Ascending aorta (tissue), 2 donors: Measurements from ENCODE around the gene COL18A1. TPM values are rescaled to one million over a fixed set of nuclear protein-coding genes. Genes with fewer than 3 reads are reported as not detected.
A peak's percentile ranks its signal among the peaks of the same experiment; 100 is the strongest.

Source experiments
- DNase-seq, 2 donors: peaks; one replicate each; pipeline ENCODE4 v3.0.0-alpha.2; 2019; ENCODE audit warnings: low spot score in 2 of 2
- H3K27ac ChIP-seq, 2 donors: fragments of 200-600 bp; sonication (generic); one replicate each; pipeline ENCODE4 v1.5.1; 2016 to 2017; ENCODE audit warnings: mild to moderate bottlenecking in 1 of 2
- H3K27me3 ChIP-seq: fragments of 200-600 bp; sonication (generic); one replicate; pipeline ENCODE4 v1.5.1; 2017
- H3K36me3 ChIP-seq, 2 donors: fragments of 200-600 bp; sonication (generic); one replicate each; pipeline ENCODE4 v1.5.1; 2016
- H3K4me1 ChIP-seq, 2 donors: fragments of 200-600 bp; sonication (generic); one replicate each; pipeline ENCODE4 v1.5.1; 2016 to 2017; ENCODE audit warnings: mild to moderate bottlenecking in 1 of 2
- H3K4me3 ChIP-seq, 2 donors: fragments of 200-600 bp; sonication (generic); one replicate each; pipeline ENCODE4 v1.5.1; 2016 to 2017; ENCODE audit warnings: mild to moderate bottlenecking in 1 of 2
- H3K9me3 ChIP-seq, 2 donors: fragments of 200-600 bp; sonication (generic); one replicate each; pipeline ENCODE4 v1.5.1; 2016
- intact Hi-C: fragments of 100-400 bp; cut with DNase I; formaldehyde crosslinking; loops from one replicate; pipeline ENCODE4 v1.15.1; 2023
- total RNA-seq: library from RNA; depleted of rRNA; stranded (reverse); fragments of >200 nt; gene quantifications from one replicate; pipeline ENCODE4 v1.1.0, GENCODE V29; 2016
- TF ChIP-seq, protein P1 (sequence below), 3 experiments: fragments of 200-600 bp in 2 of 3; fragments of 450-650 bp in 1 of 3; sonication (generic) in 2 of 3; IDR thresholded peaks; one replicate each; pipeline ENCODE4 v1.5.1; 2016 to 2019; ENCODE audit warnings: antibody characterized with exemption in 3 of 3, mild to moderate bottlenecking in 1 of 3, moderate library complexity in 1 of 3

COL18A1 gene
- total RNA-seq, 1 donor from 2014 or later, result 699 TPM

GRCh38 chr21:45494135-45494850 lies 89.3 kb downstream of the COL18A1 start:
- Histone ChIP-seq H3K4me3 (no peak overlapping the region), H3K36me3 (peaks cover 79 to 92% of the 10 kb centered on the region in 2 donors), H3K27ac (no peak overlapping the region), H3K9me3 (no peaks in the 10 kb centered on the region), H3K27me3 (no peaks in the 10 kb centered on the region), H3K4me1 (no peaks in the 10 kb centered on the region)
- DNase-seq, result no peak
- TF ChIP-seq, protein P1, sequence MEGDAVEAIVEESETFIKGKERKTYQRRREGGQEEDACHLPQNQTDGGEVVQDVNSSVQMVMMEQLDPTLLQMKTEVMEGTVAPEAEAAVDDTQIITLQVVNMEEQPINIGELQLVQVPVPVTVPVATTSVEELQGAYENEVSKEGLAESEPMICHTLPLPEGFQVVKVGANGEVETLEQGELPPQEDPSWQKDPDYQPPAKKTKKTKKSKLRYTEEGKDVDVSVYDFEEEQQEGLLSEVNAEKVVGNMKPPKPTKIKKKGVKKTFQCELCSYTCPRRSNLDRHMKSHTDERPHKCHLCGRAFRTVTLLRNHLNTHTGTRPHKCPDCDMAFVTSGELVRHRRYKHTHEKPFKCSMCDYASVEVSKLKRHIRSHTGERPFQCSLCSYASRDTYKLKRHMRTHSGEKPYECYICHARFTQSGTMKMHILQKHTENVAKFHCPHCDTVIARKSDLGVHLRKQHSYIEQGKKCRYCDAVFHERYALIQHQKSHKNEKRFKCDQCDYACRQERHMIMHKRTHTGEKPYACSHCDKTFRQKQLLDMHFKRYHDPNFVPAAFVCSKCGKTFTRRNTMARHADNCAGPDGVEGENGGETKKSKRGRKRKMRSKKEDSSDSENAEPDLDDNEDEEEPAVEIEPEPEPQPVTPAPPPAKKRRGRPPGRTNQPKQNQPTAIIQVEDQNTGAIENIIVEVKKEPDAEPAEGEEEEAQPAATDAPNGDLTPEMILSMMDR (IDR thresholded peaks at IDR 0.05), result no peak
- intact Hi-C loops, result no loop called here

- H3K27me3 ChIP-seq, result no peaks in the 10 kb centered on the region
- intact Hi-C loops, result no loop called here
- H3K9me3 ChIP-seq, result no peaks in the 10 kb centered on the region
- TF ChIP-seq, protein P1 (IDR thresholded peaks at IDR 0.05), result no peak
- no peak overlapping the region for H3K27ac ChIP-seq
- no peaks in the 10 kb centered on the region for H3K4me1 ChIP-seq
- H3K4me3 ChIP-seq, result no peak overlapping the region
- no peak for DNase-seq
- peaks cover 83 to 97% of the 10 kb centered on the region in 2 donors for H3K36me3 ChIP-seq
Observed at GRCh38 chr21:45494851-45495680, 90.1 kb downstream of the COL18A1 start.

- intact Hi-C loops, result no loop called here
- TF ChIP-seq, protein P1 (IDR thresholded peaks at IDR 0.05), result no peak
- no peaks in the 10 kb centered on the region for H3K4me1 ChIP-seq
- H3K4me3 ChIP-seq, result no peak overlapping the region
- no peaks in the 10 kb centered on the region for H3K9me3 ChIP-seq
- no peak overlapping the region for H3K27ac ChIP-seq
- no peaks in the 10 kb centered on the region for H3K27me3 ChIP-seq
- DNase-seq, result no peak
- peaks cover 81 to 87% of the 10 kb centered on the region in 2 donors for H3K36me3 ChIP-seq
Observed at GRCh38 chr21:45496151-45496967, 91.4 kb downstream of the COL18A1 start.

DNA sequence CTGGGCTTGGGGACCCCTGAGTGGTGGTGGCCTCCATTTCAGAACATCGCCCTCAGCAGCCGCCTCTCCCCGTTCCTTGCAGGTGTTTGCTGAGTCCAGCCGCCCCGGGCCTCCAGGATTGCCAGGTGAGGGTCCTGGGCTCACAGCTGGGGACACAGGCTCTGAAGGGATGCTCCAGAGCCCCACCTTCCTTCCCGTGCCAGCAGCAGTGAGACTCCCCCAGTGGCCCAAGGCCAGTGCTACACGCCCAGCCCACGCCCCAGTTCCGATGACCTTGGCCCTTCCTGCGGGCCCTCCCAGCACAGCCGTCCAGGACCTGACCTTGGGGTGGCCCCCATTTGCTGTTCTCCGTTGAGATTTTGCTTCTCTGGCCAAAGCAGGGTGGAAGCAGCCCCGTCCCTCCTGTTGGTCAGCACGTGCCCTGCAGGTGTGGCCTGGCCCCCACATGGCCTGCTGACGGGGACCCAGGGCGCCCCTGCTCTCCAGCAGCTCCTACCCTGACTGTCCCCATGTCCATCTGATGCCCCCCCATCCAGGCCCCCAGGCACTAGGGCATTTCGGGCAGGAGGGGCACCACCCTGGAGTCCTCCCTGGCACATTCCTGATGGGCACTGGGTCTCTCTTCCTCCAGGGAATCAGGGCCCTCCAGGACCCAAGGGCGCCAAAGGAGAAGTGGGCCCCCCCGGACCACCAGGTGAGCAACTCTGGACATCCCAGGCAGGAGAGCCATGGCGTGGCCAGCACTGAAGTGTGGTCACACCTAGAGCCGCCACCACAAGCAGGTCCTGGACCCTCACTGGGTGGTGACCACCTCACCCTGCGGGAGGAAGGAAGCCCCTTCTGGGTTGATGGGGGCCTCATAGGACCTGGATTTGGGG lies 92.2 kb downstream of the COL18A1 start:
- Histone ChIP-seq H3K4me3 (no peak overlapping the region), H3K4me1 (no peaks in the 10 kb centered on the region), H3K36me3 (peaks cover 73 to 82% of the 10 kb centered on the region in 2 donors), H3K27me3 (no peaks in the 10 kb centered on the region), H3K27ac (no peak overlapping the region), H3K9me3 (no peaks in the 10 kb centered on the region)
- intact Hi-C loops, result no loop called here
- TF ChIP-seq, protein P1 (IDR thresholded peaks at IDR 0.05), result no peak
- DNase-seq, result peak in 1 of 2 donors; percentile 60
